Measurements from ENCODE around the gene MAN2A2.
"Not testable (repeated sequence)": the region's sequence is repeated elsewhere in the genome, so short reads cannot be mapped to it uniquely, and the experiment has no call there.

MAN2A2 gene

GRCh38 chr15:90893175-90894090 is 9.7 kb upstream of the MAN2A2 start:
- TF ChIP-seq, protein P1, sequence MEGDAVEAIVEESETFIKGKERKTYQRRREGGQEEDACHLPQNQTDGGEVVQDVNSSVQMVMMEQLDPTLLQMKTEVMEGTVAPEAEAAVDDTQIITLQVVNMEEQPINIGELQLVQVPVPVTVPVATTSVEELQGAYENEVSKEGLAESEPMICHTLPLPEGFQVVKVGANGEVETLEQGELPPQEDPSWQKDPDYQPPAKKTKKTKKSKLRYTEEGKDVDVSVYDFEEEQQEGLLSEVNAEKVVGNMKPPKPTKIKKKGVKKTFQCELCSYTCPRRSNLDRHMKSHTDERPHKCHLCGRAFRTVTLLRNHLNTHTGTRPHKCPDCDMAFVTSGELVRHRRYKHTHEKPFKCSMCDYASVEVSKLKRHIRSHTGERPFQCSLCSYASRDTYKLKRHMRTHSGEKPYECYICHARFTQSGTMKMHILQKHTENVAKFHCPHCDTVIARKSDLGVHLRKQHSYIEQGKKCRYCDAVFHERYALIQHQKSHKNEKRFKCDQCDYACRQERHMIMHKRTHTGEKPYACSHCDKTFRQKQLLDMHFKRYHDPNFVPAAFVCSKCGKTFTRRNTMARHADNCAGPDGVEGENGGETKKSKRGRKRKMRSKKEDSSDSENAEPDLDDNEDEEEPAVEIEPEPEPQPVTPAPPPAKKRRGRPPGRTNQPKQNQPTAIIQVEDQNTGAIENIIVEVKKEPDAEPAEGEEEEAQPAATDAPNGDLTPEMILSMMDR (conservative IDR thresholded peaks at IDR 0.05; ENCODE audit: control insufficient read depth, insufficient read depth, low read depth, low read length), result no peak
- H3K4me3 ChIP-seq (ENCODE audit: control insufficient read depth, low read depth, low read length), result no peak overlapping the region
- DNase-seq (ENCODE audit: low read depth), result no peak

- H3K4me3 ChIP-seq (ENCODE audit: control insufficient read depth, low read depth, low read length), result no peak overlapping the region
- DNase-seq (ENCODE audit: low read depth), result no peak
- TF ChIP-seq, protein P1 (conservative IDR thresholded peaks at IDR 0.05; ENCODE audit: control insufficient read depth, insufficient read depth, low read depth, low read length), result peak; percentile 10
Observed at GRCh38 chr15:90895571-90896117, 7.5 kb upstream of the MAN2A2 start.

DNA sequence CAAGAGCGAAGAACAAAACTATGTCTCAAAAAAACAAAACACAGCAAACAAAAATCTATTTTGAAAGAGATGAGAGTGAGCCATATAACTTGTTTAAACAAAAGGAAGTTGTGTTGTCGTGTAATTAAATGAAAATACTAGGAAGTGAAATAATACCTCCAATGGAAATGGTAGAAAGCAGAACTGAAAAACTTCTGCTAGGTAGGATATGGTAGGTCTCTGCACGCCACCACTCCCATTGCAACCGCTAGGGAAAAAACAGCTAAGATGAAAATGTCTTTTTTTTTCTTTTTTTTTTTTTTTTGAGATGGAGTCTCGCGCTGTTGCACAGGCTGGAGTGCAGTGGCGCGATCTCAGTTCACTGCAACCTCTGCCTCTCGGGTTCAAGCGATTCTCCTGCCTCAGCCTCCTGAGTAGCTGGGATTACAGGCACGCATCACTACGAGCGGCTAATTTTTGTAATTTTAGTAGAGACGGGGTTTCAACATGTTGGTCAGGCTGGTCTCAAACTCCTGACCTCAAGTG is 5.9 kb upstream of the MAN2A2 start:
- H3K4me3 ChIP-seq (ENCODE audit: control insufficient read depth, low read depth, low read length); DNase-seq (ENCODE audit: low read depth): not testable (repeated sequence)

DNA sequence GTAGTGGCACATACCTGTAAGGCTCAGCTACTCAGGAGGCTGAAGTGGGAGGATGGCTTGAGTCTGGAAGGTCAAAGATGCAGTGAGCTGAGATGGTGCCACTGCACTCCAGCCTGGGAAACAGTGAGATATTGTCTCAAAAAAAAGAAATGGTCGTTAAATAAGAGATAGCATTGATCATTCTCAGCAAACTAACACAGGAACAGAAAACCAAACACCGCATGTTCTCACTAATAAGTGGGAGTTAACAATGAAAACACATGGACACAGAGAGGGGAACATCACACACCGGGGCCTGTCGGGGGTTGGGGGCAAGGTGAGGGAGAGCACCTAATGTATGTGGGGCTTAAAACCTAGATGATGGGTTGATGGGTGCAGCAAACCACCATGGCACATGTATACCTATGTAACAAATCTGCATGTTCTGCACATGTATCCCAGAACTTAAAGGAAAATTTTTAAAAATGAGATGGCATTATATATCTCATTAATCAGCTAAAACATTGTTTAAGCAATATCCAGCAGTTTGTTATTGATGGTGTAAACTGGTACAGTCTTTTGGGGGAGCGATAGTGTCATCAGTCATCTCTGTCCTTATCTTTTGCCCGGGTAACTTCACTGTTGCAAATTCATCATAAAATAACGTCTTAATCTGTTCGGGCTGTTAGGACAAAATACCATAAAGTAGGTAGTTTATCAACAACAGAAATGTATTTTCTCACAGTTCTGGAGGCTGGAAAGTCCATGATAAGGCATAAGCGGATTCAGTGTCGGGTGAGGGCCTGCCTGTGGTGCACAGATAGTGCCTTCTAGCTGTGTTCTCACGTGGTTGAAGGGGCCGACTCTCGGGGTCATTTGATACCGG is 1.7 kb upstream of the MAN2A2 start:
- TF ChIP-seq, protein P1 (conservative IDR thresholded peaks at IDR 0.05; ENCODE audit: control insufficient read depth, insufficient read depth, low read depth, low read length), result no peak
- no peak for DNase-seq (ENCODE audit: low read depth)
- H3K4me3 ChIP-seq (ENCODE audit: control insufficient read depth, low read depth, low read length), result peak overlapping the region; percentile 69

DNA sequence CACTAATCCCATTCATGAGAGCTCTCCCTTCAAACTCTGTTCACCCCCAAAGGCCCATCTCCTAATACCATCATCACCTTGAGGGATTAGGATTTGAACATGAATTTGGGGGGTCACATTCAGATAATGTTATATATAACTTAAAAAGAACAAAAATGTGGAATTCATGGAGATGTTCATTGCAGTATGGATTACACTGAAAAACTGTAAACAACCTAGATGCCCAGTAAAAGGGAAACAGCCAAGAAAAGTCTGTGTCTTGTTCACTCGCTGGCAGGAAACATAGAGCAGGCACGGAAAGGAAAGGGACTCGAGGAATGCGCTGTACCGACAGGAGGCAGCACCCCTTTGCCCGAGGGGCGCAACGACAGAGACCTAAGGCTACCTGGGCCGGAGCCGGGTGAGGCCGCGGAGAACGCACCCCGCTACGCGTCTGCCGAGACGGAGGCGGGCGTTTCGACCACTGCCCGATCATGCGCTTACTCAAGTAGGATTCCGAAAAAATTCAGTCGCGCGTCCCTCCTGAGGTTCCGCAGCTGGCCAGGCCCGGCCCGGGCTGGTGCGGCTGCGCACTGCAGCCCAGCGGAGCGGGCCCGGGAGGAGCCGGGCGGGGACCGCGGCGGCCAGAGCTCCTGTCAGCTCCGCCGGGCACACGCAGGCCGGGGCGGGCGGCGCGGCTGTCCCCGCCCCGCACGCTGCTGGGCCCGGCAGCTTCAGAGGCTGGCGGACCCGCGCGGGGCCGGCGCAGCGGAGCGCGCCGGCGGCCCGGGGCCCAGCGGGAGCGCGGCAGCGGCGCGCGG is 862 bp upstream of the MAN2A2 start:
- DNase-seq (ENCODE audit: low read depth), result peak; percentile 66
- TF ChIP-seq, protein P1 (conservative IDR thresholded peaks at IDR 0.05; ENCODE audit: control insufficient read depth, insufficient read depth, low read depth, low read length), result peak; percentile 71
- peak overlapping the region; percentile 69 for H3K4me3 ChIP-seq (ENCODE audit: control insufficient read depth, low read depth, low read length)

GRCh38 chr15:90903733-90904536 is 833 bp downstream of the MAN2A2 start:
- DNase-seq (ENCODE audit: low read depth), result no peak

More at GRCh38 chr15:90903733-90904536, 833 bp downstream of the MAN2A2 start:
- H3K4me3 ChIP-seq (ENCODE audit: control insufficient read depth, low read depth, low read length), result no peak overlapping the region
- TF ChIP-seq, protein P1 (conservative IDR thresholded peaks at IDR 0.05; ENCODE audit: control insufficient read depth, insufficient read depth, low read depth, low read length), result no peak

All from fibroblast of mammary gland (primary cell).